ENCODE data around the gene SPAG16. TPM values are rescaled to one million over a fixed set of nuclear protein-coding genes. Genes with fewer than 3 reads are reported as not detected.

Gene SPAG16
- total RNA-seq, 1 experiment from 2014 or later, result 16.0 TPM

DNA sequence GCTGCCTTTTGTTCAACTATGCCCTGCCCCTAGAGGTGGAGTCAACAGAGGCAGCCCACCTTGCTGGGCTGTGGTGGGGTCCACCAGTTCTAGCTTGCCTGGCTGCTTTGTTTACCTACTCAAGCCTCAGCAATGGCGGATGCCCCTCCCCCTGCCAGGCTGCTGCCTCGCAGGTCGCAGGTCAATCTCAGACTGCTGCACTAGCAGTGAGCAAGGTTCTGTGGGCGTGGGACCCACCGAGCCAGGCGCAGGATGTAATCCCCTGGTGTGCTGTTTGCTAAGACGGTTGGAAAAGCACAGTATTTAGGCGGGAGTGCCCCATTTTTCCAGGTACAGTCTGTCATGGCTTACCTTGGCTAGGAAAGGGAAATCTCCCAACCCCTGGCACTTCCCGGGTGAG is 993.6 kb downstream of the SPAG16 start:
- H3K9me3 Mint-ChIP-seq, result peaks cover 24% of the 10 kb centered on the region
- no peak overlapping the region for H3K27ac Mint-ChIP-seq
- H3K27me3 Mint-ChIP-seq (ENCODE audit: low read depth), result no peaks in the 10 kb centered on the region; the same call in 1 of the 2 replicates
- TF ChIP-seq CREM (CRISPR knock-in tag; IDR thresholded peaks at IDR 0.05) (no peak), JUN (CRISPR knock-in tag; IDR thresholded peaks at IDR 0.05) (no peak), ZNF317 (CRISPR knock-in tag; IDR thresholded peaks at IDR 0.05; ENCODE audit: borderline replicate concordance, low read depth) (no peak), RORB (CRISPR knock-in tag; IDR thresholded peaks at IDR 0.05) (no peak)
- TF ChIP-seq, protein P1, sequence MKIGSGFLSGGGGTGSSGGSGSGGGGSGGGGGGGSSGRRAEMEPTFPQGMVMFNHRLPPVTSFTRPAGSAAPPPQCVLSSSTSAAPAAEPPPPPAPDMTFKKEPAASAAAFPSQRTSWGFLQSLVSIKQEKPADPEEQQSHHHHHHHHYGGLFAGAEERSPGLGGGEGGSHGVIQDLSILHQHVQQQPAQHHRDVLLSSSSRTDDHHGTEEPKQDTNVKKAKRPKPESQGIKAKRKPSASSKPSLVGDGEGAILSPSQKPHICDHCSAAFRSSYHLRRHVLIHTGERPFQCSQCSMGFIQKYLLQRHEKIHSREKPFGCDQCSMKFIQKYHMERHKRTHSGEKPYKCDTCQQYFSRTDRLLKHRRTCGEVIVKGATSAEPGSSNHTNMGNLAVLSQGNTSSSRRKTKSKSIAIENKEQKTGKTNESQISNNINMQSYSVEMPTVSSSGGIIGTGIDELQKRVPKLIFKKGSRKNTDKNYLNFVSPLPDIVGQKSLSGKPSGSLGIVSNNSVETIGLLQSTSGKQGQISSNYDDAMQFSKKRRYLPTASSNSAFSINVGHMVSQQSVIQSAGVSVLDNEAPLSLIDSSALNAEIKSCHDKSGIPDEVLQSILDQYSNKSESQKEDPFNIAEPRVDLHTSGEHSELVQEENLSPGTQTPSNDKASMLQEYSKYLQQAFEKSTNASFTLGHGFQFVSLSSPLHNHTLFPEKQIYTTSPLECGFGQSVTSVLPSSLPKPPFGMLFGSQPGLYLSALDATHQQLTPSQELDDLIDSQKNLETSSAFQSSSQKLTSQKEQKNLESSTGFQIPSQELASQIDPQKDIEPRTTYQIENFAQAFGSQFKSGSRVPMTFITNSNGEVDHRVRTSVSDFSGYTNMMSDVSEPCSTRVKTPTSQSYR (CRISPR knock-in tag; IDR thresholded peaks at IDR 0.05), result no peak
- TF ChIP-seq, protein P2, sequence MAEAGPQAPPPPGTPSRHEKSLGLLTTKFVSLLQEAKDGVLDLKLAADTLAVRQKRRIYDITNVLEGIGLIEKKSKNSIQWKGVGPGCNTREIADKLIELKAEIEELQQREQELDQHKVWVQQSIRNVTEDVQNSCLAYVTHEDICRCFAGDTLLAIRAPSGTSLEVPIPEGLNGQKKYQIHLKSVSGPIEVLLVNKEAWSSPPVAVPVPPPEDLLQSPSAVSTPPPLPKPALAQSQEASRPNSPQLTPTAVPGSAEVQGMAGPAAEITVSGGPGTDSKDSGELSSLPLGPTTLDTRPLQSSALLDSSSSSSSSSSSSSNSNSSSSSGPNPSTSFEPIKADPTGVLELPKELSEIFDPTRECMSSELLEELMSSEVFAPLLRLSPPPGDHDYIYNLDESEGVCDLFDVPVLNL (CRISPR knock-in tag; IDR thresholded peaks at IDR 0.05; ENCODE audit: borderline replicate concordance, low read depth), result no peak
- TF ChIP-seq, protein P3, sequence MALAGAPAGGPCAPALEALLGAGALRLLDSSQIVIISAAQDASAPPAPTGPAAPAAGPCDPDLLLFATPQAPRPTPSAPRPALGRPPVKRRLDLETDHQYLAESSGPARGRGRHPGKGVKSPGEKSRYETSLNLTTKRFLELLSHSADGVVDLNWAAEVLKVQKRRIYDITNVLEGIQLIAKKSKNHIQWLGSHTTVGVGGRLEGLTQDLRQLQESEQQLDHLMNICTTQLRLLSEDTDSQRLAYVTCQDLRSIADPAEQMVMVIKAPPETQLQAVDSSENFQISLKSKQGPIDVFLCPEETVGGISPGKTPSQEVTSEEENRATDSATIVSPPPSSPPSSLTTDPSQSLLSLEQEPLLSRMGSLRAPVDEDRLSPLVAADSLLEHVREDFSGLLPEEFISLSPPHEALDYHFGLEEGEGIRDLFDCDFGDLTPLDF (CRISPR knock-in tag; IDR thresholded peaks at IDR 0.05), result no peak
- TF ChIP-seq, protein P4, sequence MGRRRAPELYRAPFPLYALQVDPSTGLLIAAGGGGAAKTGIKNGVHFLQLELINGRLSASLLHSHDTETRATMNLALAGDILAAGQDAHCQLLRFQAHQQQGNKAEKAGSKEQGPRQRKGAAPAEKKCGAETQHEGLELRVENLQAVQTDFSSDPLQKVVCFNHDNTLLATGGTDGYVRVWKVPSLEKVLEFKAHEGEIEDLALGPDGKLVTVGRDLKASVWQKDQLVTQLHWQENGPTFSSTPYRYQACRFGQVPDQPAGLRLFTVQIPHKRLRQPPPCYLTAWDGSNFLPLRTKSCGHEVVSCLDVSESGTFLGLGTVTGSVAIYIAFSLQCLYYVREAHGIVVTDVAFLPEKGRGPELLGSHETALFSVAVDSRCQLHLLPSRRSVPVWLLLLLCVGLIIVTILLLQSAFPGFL (CRISPR knock-in tag; IDR thresholded peaks at IDR 0.05; ENCODE audit: borderline replicate concordance), result no peak
- TF ChIP-seq, protein P5, sequence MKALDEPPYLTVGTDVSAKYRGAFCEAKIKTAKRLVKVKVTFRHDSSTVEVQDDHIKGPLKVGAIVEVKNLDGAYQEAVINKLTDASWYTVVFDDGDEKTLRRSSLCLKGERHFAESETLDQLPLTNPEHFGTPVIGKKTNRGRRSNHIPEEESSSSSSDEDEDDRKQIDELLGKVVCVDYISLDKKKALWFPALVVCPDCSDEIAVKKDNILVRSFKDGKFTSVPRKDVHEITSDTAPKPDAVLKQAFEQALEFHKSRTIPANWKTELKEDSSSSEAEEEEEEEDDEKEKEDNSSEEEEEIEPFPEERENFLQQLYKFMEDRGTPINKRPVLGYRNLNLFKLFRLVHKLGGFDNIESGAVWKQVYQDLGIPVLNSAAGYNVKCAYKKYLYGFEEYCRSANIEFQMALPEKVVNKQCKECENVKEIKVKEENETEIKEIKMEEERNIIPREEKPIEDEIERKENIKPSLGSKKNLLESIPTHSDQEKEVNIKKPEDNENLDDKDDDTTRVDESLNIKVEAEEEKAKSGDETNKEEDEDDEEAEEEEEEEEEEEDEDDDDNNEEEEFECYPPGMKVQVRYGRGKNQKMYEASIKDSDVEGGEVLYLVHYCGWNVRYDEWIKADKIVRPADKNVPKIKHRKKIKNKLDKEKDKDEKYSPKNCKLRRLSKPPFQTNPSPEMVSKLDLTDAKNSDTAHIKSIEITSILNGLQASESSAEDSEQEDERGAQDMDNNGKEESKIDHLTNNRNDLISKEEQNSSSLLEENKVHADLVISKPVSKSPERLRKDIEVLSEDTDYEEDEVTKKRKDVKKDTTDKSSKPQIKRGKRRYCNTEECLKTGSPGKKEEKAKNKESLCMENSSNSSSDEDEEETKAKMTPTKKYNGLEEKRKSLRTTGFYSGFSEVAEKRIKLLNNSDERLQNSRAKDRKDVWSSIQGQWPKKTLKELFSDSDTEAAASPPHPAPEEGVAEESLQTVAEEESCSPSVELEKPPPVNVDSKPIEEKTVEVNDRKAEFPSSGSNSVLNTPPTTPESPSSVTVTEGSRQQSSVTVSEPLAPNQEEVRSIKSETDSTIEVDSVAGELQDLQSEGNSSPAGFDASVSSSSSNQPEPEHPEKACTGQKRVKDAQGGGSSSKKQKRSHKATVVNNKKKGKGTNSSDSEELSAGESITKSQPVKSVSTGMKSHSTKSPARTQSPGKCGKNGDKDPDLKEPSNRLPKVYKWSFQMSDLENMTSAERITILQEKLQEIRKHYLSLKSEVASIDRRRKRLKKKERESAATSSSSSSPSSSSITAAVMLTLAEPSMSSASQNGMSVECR (CRISPR knock-in tag; IDR thresholded peaks at IDR 0.05; ENCODE audit: borderline replicate concordance), result no peak
- H3K36me3 Mint-ChIP-seq, result no peaks in the 10 kb centered on the region
- ChIA-PET CTCF (no interaction called here), POLR2A (no interaction called here)
- no peak for ATAC-seq
- no peaks in the 10 kb centered on the region for H3K4me1 Mint-ChIP-seq
- DNase-seq (ENCODE audit: low spot score), result no peak
- H3K4me3 Mint-ChIP-seq, result no peak overlapping the region

DNA sequence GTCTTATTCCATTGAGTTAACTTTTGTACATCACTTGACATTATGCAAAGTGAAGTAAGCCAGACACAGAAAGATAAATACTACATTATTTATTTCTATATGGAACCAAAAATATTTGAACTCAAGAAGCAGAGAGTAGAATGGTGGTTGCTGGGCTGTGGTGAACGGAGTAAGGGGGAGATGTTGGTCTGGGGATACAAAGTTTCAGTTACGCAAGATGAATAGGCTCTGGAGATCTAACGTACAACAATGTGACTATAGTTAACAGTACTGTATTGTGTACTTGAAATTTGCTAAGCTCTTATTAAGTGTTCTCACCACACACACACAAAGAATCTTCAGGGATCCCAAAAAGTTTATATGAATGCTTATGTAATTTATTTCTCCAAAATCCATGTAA is 1001.7 kb downstream of the SPAG16 start:
- Mint-ChIP-seq H3K36me3 (no peaks in the 10 kb centered on the region), H3K4me1 (no peaks in the 10 kb centered on the region), H3K27me3 (ENCODE audit: low read depth) (no peaks in the 10 kb centered on the region), H3K4me3 (no peak overlapping the region), H3K27ac (no peak overlapping the region), H3K9me3 (no peaks in the 10 kb centered on the region)
- DNase-seq (ENCODE audit: low spot score) (no peak), ATAC-seq (no peak)
- TF ChIP-seq CREM (CRISPR knock-in tag; IDR thresholded peaks at IDR 0.05) (no peak), HMGA2 (CRISPR knock-in tag; IDR thresholded peaks at IDR 0.05) (no peak), ZNF416 (CRISPR knock-in tag; IDR thresholded peaks at IDR 0.05) (no peak)
- ChIA-PET POLR2A (no interaction called here), CTCF (no interaction called here)
